ENCODE measurements around the gene ICA1. TPM values are rescaled to one million over a fixed set of nuclear protein-coding genes. Genes with fewer than 3 reads are reported as not detected.

The ICA1 gene
- total and polyA plus RNA-seq, 7 donors: 1.6 to 4.1 (median 2.3) TPM

DNA sequence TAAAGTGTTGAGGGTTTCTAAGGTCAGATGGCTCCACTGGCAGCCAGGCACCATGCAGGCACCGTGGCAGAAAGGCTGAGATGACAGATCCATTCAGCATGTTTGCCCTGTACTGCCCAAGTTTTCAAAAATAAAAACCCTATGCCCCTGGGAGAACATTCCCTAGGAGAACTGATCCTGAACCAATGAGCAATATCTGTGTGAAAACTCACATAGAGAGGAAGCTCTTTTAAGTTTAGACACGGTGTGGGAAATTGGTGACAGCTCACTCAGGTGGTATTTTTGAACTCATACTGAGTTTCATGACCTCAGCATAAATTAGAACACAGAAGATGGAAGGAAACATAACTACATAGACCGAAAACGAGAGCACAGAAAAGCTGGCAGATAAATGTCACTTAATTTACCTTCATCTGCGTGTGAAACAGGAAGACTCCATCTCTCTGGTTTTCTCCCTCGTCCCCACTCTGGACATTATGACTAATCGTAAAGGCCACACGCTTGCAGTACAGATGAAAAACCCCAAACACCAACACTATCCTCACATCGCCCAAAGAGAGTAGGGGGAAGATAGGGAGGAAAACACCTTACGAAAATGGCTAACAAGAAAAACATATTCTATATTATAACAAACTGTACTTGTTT lies 127.8 kb downstream of the ICA1 start:
- DNase-seq (no peak), ATAC-seq (no peak)
- H3K9me3 ChIP-seq: no peaks in the 10 kb centered on the region
- WGBS, 3 donors: 50 to 68% (median 54%) methylated on average over 10 of the region's 10 CpGs
- intact Hi-C loops (cut with DNase I): no loop called here
- H3K27ac ChIP-seq: no peak overlapping the region
- no peaks in the 10 kb centered on the region for H3K4me1 ChIP-seq
- no peak for TF ChIP-seq CTCF (IDR thresholded peaks at IDR 0.05)
- H3K27me3 ChIP-seq (ENCODE audit: insufficient read depth in 3 of 3, low read length in 2 of 3): no peaks in the 10 kb centered on the region
- no peaks in the 10 kb centered on the region for H3K36me3 ChIP-seq (ENCODE audit: insufficient read depth in 1 of 2, low read depth in 1 of 2)
- no peak overlapping the region for H3K4me3 ChIP-seq

GRCh38 chr7:8133188-8133848 lies 128.6 kb downstream of the ICA1 start:
- Histone ChIP-seq H3K27me3 (ENCODE audit: insufficient read depth in 3 of 3, low read length in 2 of 3) (no peaks in the 10 kb centered on the region), H3K36me3 (ENCODE audit: insufficient read depth in 1 of 2, low read depth in 1 of 2) (no peaks in the 10 kb centered on the region), H3K4me3 (no peak overlapping the region), H3K27ac (no peak overlapping the region), H3K9me3 (no peaks in the 10 kb centered on the region), H3K4me1 (no peaks in the 10 kb centered on the region)
- no peak for DNase-seq
- WGBS, 3 donors: 80 to 88% (median 85%) methylated on average over 2 of the region's 2 CpGs
- no peak for TF ChIP-seq CTCF (IDR thresholded peaks at IDR 0.05)
- no peak for ATAC-seq
- intact Hi-C loops (cut with DNase I): no loop called here

- Histone ChIP-seq H3K9me3 (no peaks in the 10 kb centered on the region), H3K27me3 (ENCODE audit: insufficient read depth in 3 of 3, low read length in 2 of 3) (no peaks in the 10 kb centered on the region), H3K4me3 (no peak overlapping the region), H3K36me3 (ENCODE audit: insufficient read depth in 1 of 2, low read depth in 1 of 2) (no peaks in the 10 kb centered on the region), H3K4me1 (no peaks in the 10 kb centered on the region), H3K27ac (no peak overlapping the region)
- no peak for TF ChIP-seq CTCF (IDR thresholded peaks at IDR 0.05)
- WGBS, 3 donors: 85 to 93% (median 86%) methylated on average over 5 of the region's 5 CpGs
- intact Hi-C loops (cut with DNase I): no loop called here
- DNase-seq (no peak), ATAC-seq (no peak)
These were observed 130.0 kb downstream of the ICA1 start for GRCh38 chr7:8131694-8132605.

GRCh38 chr7:8130663-8131062 lies 131.3 kb downstream of the ICA1 start:
- H3K27ac ChIP-seq: no peak overlapping the region
- no peak for ATAC-seq
- no peaks in the 10 kb centered on the region for H3K9me3 ChIP-seq
- H3K36me3 ChIP-seq (ENCODE audit: insufficient read depth in 1 of 2, low read depth in 1 of 2): no peaks in the 10 kb centered on the region
- no peaks in the 10 kb centered on the region for H3K4me1 ChIP-seq
- intact Hi-C loops (cut with DNase I): no loop called here
- no peaks in the 10 kb centered on the region for H3K27me3 ChIP-seq (ENCODE audit: insufficient read depth in 3 of 3, low read length in 2 of 3)
- DNase-seq: no peak
- no peak overlapping the region for H3K4me3 ChIP-seq
- 89 to 91% (median 91%) methylated on average over 1 of the region's 1 CpG for WGBS, 3 donors
- TF ChIP-seq CTCF (IDR thresholded peaks at IDR 0.05): no peak
